A673 (cell line): ENCODE measurements around the gene PLA2G5.

ENCODE experiments used
- EZH2 ChIP-seq: fragments of 200-600 bp; sonication (generic); IDR thresholded peaks from 2 replicates; pipeline ENCODE4 v1.6.1; 2017; ENCODE audit warnings: borderline replicate concordance, low read depth, mild to moderate bottlenecking, mixed read lengths, antibody characterized with exemption, low read length; ENCODE audit not compliant: poor library complexity, severe bottlenecking
- TF ChIP-seq, protein P1 (sequence below): fragments of 300-800, 200-600 bp; sonication (generic); conservative IDR thresholded peaks from 2 replicates; pipeline ENCODE4 v1.5.1; 2017; ENCODE audit warnings: low read depth, mild to moderate bottlenecking, antibody characterized with exemption, low read length, moderate library complexity, mixed read lengths

DNA sequence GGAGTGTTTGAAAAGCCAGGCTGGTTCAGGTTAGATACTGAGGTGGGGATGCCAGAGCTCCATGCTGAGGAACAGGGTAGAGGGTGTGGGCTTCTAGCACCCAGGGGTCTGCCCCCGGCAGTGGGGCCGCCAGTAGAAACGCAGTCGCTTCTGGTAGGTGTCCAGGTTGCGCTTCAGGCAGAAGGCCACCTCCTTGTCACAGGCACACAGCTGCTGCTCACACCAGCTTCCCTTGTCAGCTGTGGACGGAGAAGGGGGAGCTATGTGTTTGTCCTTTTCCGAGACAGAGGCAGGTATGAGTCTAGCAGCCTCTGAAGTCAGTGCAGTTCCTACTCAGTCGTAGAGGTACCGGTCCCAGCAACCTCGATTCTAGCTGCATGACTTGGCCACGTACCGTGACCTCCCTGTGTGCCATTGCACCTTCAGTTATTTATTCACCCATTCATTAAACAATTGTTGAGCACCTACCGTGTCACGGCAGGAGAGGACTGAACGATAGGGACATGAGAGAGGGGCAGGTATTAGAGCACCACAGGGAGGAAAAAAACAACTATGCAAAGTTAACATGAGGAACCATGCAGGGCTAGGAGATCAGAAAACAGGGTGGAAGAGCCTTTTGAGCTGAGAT is 44.1 kb downstream of the PLA2G5 start:
- TF ChIP-seq, protein P1, sequence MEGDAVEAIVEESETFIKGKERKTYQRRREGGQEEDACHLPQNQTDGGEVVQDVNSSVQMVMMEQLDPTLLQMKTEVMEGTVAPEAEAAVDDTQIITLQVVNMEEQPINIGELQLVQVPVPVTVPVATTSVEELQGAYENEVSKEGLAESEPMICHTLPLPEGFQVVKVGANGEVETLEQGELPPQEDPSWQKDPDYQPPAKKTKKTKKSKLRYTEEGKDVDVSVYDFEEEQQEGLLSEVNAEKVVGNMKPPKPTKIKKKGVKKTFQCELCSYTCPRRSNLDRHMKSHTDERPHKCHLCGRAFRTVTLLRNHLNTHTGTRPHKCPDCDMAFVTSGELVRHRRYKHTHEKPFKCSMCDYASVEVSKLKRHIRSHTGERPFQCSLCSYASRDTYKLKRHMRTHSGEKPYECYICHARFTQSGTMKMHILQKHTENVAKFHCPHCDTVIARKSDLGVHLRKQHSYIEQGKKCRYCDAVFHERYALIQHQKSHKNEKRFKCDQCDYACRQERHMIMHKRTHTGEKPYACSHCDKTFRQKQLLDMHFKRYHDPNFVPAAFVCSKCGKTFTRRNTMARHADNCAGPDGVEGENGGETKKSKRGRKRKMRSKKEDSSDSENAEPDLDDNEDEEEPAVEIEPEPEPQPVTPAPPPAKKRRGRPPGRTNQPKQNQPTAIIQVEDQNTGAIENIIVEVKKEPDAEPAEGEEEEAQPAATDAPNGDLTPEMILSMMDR, result no peak
- no peak for TF ChIP-seq EZH2
